Endothelial cell of umbilical vein (primary cell): Measurements from ENCODE around the gene ATL1. TPM values are rescaled to one million over a fixed set of nuclear protein-coding genes. Genes with fewer than 3 reads are reported as not detected.

Source experiments
- BruUV-seq: library from RNA; stranded (reverse); fragments of 400-500 nt; replicated peaks from 2 replicates; lab custom pipeline; 2021; lab: Mats Ljungman, UMichigan
- CTCF ChIA-PET: fragments of 300-600, 350-600 bp; sonication (Branson Sonifier 250); formaldehyde crosslinking; loops from one replicate; lab custom pipeline; 2021; ENCODE audit warnings: antibody characterized with exemption, inconsistent platforms; lab: Charles Lee
- POLR2A ChIA-PET: fragments of 300-600, 350-600 bp; sonication (Branson Sonifier 250); formaldehyde crosslinking; loops from one replicate; lab custom pipeline; 2021; ENCODE audit warnings: antibody characterized with exemption, inconsistent platforms; lab: Charles Lee
- DNase-seq: peaks from one replicate; pipeline ENCODE4 v3.0.0-alpha.2; 2011; ENCODE audit warnings: low read depth, low spot score
- FAIRE-seq: peaks from 2 replicates; lab custom pipeline; 2011; peaks lifted over from hg19 to GRCh38; lab: Jason Lieb, UNC
- H2AFZ ChIP-seq: 2 replicates; pipeline ENCODE4 v1.6.0; 2012; ENCODE audit warnings: low read depth, low read length, control low read depth, inconsistent platforms
- H3K27ac ChIP-seq: 2 replicates; pipeline ENCODE4 v1.5.1; 2011; ENCODE audit warnings: low read depth, mild to moderate bottlenecking, control low read depth, low read length, moderate library complexity; ENCODE audit not compliant: insufficient read depth
- H3K27me3 ChIP-seq, 2 experiments: 2 replicates each; pipeline versions ENCODE4 v1.6.0 to v1.6.1; 2011; ENCODE audit warnings: low read length in 2 of 2, mixed read lengths in 1 of 2; ENCODE audit not compliant: control insufficient read depth in 2 of 2, insufficient read depth in 2 of 2
- H3K36me3 ChIP-seq, 2 experiments: 2 replicates in 1 of 2; 3 replicates in 1 of 2; pipeline ENCODE4 v1.5.1; 2011; ENCODE audit warnings: low read length in 2 of 2, mild to moderate bottlenecking in 1 of 2, moderate library complexity in 1 of 2; ENCODE audit not compliant: control insufficient read depth in 2 of 2, insufficient read depth in 2 of 2; ENCODE audit errors: extremely low read depth in 1 of 2
- H3K4me1 ChIP-seq: 3 replicates; pipeline ENCODE4 v1.5.1; 2011; ENCODE audit warnings: mild to moderate bottlenecking, low read length; ENCODE audit not compliant: control insufficient read depth, insufficient read depth; ENCODE audit errors: extremely low read depth
- H3K4me2 ChIP-seq: 2 replicates; pipeline ENCODE4 v1.6.1; 2011; ENCODE audit warnings: low read length, control low read depth, mixed read lengths; ENCODE audit not compliant: insufficient read depth
- H3K4me3 ChIP-seq, 3 experiments: fragments of 200-600 bp in 1 of 3; sonication (generic), shearing (Covaris generic) in 1 of 3; replicated peaks in 1 of 3; 2 replicates each; pipeline ENCODE4 v1.5.1; 2011 to 2016; ENCODE audit warnings: control low read depth in 3 of 3, low read length in 3 of 3, mild to moderate bottlenecking in 2 of 3, inconsistent platforms in 1 of 3, low read depth in 1 of 3, moderate library complexity in 1 of 3; ENCODE audit not compliant: insufficient read depth in 1 of 3
- H3K79me2 ChIP-seq: 2 replicates; pipeline ENCODE4 v1.6.0; 2012; ENCODE audit warnings: low read length, inconsistent platforms; ENCODE audit not compliant: control insufficient read depth, insufficient read depth
- H3K9ac ChIP-seq: replicated peaks from 2 replicates; pipeline ENCODE3; 2011; ENCODE audit warnings: low read length, control low read depth; ENCODE audit not compliant: insufficient read depth; ENCODE audit errors: extremely low read depth
- H3K9me1 ChIP-seq: replicated peaks from 3 replicates; pipeline ENCODE4 v1.6.0; 2011; ENCODE audit warnings: mild to moderate bottlenecking, low read length; ENCODE audit not compliant: control insufficient read depth, insufficient read depth; ENCODE audit errors: extremely low read depth
- H3K9me3 ChIP-seq: replicated peaks from 2 replicates; pipeline ENCODE4 v1.5.1; 2012; ENCODE audit warnings: low read length, inconsistent platforms; ENCODE audit not compliant: control insufficient read depth, insufficient read depth
- H4K20me1 ChIP-seq: replicated peaks from 2 replicates; pipeline ENCODE3; 2011; ENCODE audit warnings: mild to moderate bottlenecking, low read length; ENCODE audit not compliant: control insufficient read depth, insufficient read depth; ENCODE audit errors: extremely low read depth
- CTCF ChIP-seq, 2 donors: IDR thresholded peaks; 1 replicate in 1 of 2; 2 replicates in 1 of 2; pipeline ENCODE4 v1.5.1; 2011; ENCODE audit warnings: low read length in 2 of 2, mild to moderate bottlenecking in 2 of 2, moderate library complexity in 2 of 2, control low read depth in 1 of 2, inconsistent platforms in 1 of 2, low read depth in 1 of 2; ENCODE audit not compliant: insufficient read depth in 1 of 2; ENCODE audit errors: extremely low read depth in 1 of 2
- EZH2 ChIP-seq: IDR thresholded peaks from 2 replicates; pipeline ENCODE4 v1.6.1; 2012; ENCODE audit warnings: borderline replicate concordance, low read depth, mild to moderate bottlenecking, moderate library complexity, low read length, inconsistent platforms; ENCODE audit not compliant: severe bottlenecking
- FOS ChIP-seq: IDR thresholded peaks from 2 replicates; pipeline ENCODE4 v1.6.1; 2011; ENCODE audit warnings: mild to moderate bottlenecking, low read length, moderate library complexity, borderline replicate concordance; ENCODE audit not compliant: insufficient read depth
- GATA2 ChIP-seq: IDR thresholded peaks from 2 replicates; pipeline ENCODE4 v1.7.0; 2011; ENCODE audit warnings: low read depth, mild to moderate bottlenecking, moderate library complexity, mixed read lengths, low read length; ENCODE audit not compliant: insufficient read length, insufficient read depth
- JUN ChIP-seq: IDR thresholded peaks from 2 replicates; pipeline ENCODE4 v1.6.1; 2011; ENCODE audit warnings: borderline replicate concordance, low read depth; ENCODE audit not compliant: insufficient read length, insufficient read depth
- MAX ChIP-seq: IDR thresholded peaks from 2 replicates; pipeline ENCODE4 v1.6.1; 2011; ENCODE audit not compliant: insufficient read depth, insufficient read length
- MYC ChIP-seq: IDR thresholded peaks from one replicate; pipeline ENCODE4 v1.6.1; 2011; ENCODE audit warnings: mild to moderate bottlenecking, low read depth, low read length
- POLR2A ChIP-seq: IDR thresholded peaks from 2 replicates; pipeline ENCODE4 v1.6.1; 2012; ENCODE audit warnings: low read depth, mild to moderate bottlenecking, control low read depth, low read length
- POLR2AphosphoS5 ChIP-seq: IDR thresholded peaks from 2 replicates; pipeline ENCODE4 v1.6.1; 2012; ENCODE audit warnings: low read depth, mild to moderate bottlenecking, control low read depth, low read length, moderate library complexity; ENCODE audit not compliant: insufficient read depth
- dilution Hi-C: fragments of 300-500 bp; cut with MboI; formaldehyde crosslinking; loops from one replicate; pipeline ENCODE4 v1.15.0; 2019; ENCODE audit warnings: low sequenced_read_pairs; ENCODE audit not compliant: extremely low pct_ligation_motif_present
- intact Hi-C: fragments of 100-400 bp; cut with micrococcal nuclease; formaldehyde crosslinking; loops from one replicate; pipeline ENCODE4 v1.10.0; 2022
- polyA plus RNA-seq, 4 experiments: library from polyadenylated mRNA; depleted of rRNA in 3 of 4; stranded (reverse) in 3 of 4; unstranded in 1 of 4; fragments of >200 nt; gene quantifications; 2 replicates each; pipeline versions ENCODE4 v1.2.1 to v1.2.3, GENCODE V29; 2011 to 2012; ENCODE audit warnings: missing spikeins in 1 of 4
- total RNA-seq: library from RNA; stranded (reverse); gene quantifications from 2 replicates; pipeline ENCODE4 v1.2.3, GENCODE V29; 2021

ATL1 gene
- total and polyA plus RNA-seq, 2 donors (not counting 3 experiments of a cell fraction or from before 2014, with no cell fraction given), result 1.1 to 5.1 TPM

- POLR2A ChIA-PET, result no interaction called here
- TF ChIP-seq EZH2, result no peak
- TF ChIP-seq JUN, result no peak
- TF ChIP-seq CTCF (IDR thresholded peaks at IDR 0.05; ENCODE audit: extremely low read depth in 1 of 2, insufficient read depth in 1 of 2, low read depth in 1 of 2, low read length in 2 of 2), result no peak
- no peak for TF ChIP-seq POLR2A
- no peak for TF ChIP-seq MYC
These were observed 26.1 kb upstream of the ATL1 start for GRCh38 chr14:50533806-50534205.

DNA sequence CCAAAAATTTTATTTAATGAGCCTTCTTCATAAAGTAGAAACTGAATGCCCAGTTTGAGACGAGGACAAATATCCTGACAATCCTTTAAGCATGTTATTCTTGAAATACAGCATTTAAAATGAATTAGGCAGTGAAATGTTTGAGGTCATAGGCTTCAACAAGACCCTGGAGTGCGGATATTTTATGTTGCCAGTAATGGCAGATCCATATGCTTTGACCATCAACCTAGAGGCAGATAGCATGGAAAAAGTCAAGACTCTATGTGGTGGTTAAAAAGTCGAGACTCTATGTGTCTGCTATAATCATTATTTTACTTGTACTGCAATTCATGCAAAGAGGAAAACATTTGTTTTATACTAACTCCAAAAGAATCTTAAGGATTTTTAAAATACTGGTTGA, 25.5 kb upstream of the ATL1 start:
- FAIRE-seq, result no peak
- Histone ChIP-seq H3K9ac (no peak overlapping the region), H2AFZ (no peak overlapping the region), H4K20me1 (no peaks in the 10 kb centered on the region), H3K4me2 (no peak overlapping the region), H3K9me1 (no peaks in the 10 kb centered on the region), H3K27ac (no peak overlapping the region), H3K9me3 (no peaks in the 10 kb centered on the region), H3K79me2 (peaks cover 28% of the 10 kb centered on the region), H3K4me3 (no peak overlapping the region), H3K4me1 (peaks cover 21% of the 10 kb centered on the region), H3K27me3 (peaks cover 0 to 3% of the 10 kb centered on the region in 2 experiments), H3K36me3 (no peaks in the 10 kb centered on the region)
- no TSS peak for BruUV-seq
- CTCF ChIA-PET, result interaction anchor here (1.2 kb wide), 1 partner anchor 216 kb away, joined by 4 read pairs; no protein-coding TSS in a partner anchor
- TF ChIP-seq GATA2 (no peak), POLR2AphosphoS5 (no peak), JUN (no peak), MYC (no peak), MAX (no peak), POLR2A (no peak), FOS (no peak), EZH2 (no peak), CTCF (IDR thresholded peaks at IDR 0.05; ENCODE audit: extremely low read depth in 1 of 2, insufficient read depth in 1 of 2, low read depth in 1 of 2, low read length in 2 of 2) (no peak)
- intact Hi-C loops (loop anchor here (5.0 kb wide), 2 partner anchors 367 to 767 kb away; partner anchors contain the start of gene KLHDC2), dilution Hi-C loops (no loop called here)
- POLR2A ChIA-PET, result no interaction called here
- DNase-seq, result no peak

More at GRCh38 chr14:50533806-50534205, 26.1 kb upstream of the ATL1 start:
- no peak overlapping the region for H3K4me2 ChIP-seq
- CTCF ChIA-PET, result interaction anchor here (1.0 to 2.8 kb wide), 2 partner anchors 213 to 243 kb away, joined by 3 to 44 read pairs; no protein-coding TSS in a partner anchor
- H3K79me2 ChIP-seq, result peaks cover 35% of the 10 kb centered on the region
- no peak for DNase-seq
- H3K27ac ChIP-seq, result no peak overlapping the region
- no peaks in the 10 kb centered on the region for H3K9me1 ChIP-seq
- H2AFZ ChIP-seq, result no peak overlapping the region
- H3K36me3 ChIP-seq, result no peaks in the 10 kb centered on the region
- FAIRE-seq, result no peak
- no peaks in the 10 kb centered on the region for H4K20me1 ChIP-seq
- no peaks in the 10 kb centered on the region for H3K9me3 ChIP-seq
- no peak overlapping the region for H3K9ac ChIP-seq
- H3K4me1 ChIP-seq, result peaks cover 28% of the 10 kb centered on the region
- no peaks in the 10 kb centered on the region for H3K27me3 ChIP-seq
- dilution Hi-C loops, result no loop called here
- H3K4me3 ChIP-seq, result no peak overlapping the region
- intact Hi-C loops, result loop anchor here (2.0 to 5.0 kb wide), 4 partner anchors 303 to 767 kb away; partner anchors contain the start of genes KLHDC2 and SOS2
- BruUV-seq, result no TSS peak
